ENCODE data around the gene DCUN1D5.

The DCUN1D5 gene

DNA sequence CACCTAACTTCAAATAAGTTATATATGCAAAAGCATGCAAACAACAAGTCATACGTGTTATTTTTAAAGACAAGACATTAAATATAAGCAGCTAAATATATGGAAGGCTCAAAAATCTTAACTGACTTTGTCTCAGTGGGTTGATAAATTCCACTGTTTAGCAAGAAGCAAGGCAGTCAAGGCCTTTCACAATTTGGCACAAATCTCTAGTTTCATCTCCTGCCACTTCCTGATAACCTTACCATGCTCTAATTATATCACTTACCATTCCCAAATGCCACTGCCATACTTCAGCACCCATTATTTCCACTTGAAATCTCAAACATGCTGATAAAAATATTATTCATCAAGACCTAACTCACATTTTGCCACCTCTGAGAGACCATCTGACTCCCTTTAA is 24.8 kb downstream of the DCUN1D5 start:
- TF ChIP-seq, protein P1, sequence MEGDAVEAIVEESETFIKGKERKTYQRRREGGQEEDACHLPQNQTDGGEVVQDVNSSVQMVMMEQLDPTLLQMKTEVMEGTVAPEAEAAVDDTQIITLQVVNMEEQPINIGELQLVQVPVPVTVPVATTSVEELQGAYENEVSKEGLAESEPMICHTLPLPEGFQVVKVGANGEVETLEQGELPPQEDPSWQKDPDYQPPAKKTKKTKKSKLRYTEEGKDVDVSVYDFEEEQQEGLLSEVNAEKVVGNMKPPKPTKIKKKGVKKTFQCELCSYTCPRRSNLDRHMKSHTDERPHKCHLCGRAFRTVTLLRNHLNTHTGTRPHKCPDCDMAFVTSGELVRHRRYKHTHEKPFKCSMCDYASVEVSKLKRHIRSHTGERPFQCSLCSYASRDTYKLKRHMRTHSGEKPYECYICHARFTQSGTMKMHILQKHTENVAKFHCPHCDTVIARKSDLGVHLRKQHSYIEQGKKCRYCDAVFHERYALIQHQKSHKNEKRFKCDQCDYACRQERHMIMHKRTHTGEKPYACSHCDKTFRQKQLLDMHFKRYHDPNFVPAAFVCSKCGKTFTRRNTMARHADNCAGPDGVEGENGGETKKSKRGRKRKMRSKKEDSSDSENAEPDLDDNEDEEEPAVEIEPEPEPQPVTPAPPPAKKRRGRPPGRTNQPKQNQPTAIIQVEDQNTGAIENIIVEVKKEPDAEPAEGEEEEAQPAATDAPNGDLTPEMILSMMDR (IDR thresholded peaks at IDR 0.05; ENCODE audit: borderline replicate concordance, control extremely low read depth, extremely low read depth, insufficient read depth, missing control alignments), result no peak
- in situ Hi-C loops (cut with MboI; ENCODE audit: low sequenced_read_pairs, unreplicated experiment), result no loop called here
- no peak for DNase-seq (ENCODE audit: low spot score)

DNA sequence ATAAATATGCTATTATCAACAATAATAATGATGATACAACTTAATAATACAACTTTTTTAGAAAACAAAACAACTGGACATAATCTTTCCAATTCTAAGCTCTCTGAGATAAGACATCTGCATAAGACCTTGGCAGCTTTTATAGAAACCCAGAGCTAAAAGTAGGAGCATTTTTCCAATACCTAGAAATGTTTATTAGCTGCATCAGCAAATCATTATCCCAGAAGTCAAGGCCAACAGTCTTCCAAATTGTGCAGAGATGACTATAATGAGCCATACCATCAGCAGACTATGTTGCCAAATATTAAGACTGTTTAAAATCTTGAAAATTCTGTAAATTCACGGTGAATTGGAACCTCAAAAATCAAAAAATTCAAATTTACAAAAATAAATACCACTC is 30.3 kb downstream of the DCUN1D5 start:
- DNase-seq (ENCODE audit: low spot score), result no peak
- in situ Hi-C loops (cut with MboI; ENCODE audit: low sequenced_read_pairs, unreplicated experiment), result no loop called here
- TF ChIP-seq, protein P1 (IDR thresholded peaks at IDR 0.05; ENCODE audit: borderline replicate concordance, control extremely low read depth, extremely low read depth, insufficient read depth, missing control alignments), result no peak

DNA sequence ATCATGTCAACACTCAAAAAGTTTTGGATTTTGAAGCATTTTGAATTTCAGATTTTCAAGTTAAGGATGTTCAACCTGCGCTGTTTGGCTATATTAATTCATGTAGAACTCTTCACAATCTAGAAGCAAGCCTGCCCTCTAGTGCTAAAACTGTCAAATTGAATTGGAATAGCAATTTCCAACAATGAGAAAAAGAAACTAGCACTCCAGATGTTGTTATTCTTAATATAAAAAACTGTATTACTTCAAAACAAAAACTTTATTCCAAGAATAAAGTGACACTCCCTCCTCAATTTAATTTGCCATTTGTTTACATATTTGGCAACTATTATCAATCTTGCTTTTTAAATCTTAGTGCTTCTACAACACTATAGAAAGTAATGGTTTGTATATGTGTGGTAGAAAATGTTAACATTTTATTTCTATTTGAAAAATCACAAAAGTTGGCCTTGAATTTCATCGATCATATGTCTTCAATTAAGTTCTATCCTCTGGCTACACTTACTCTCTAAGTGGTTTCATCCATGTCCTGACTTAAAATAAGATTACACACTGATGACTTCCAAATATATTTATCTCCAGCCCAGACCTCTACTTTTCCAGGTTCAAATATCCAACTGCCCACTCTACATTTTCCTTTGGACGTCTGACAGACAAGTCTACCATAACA is 36.6 kb downstream of the DCUN1D5 start:
- TF ChIP-seq, protein P1 (IDR thresholded peaks at IDR 0.05; ENCODE audit: borderline replicate concordance, control extremely low read depth, extremely low read depth, insufficient read depth, missing control alignments), result peak; percentile 36
- no peak for DNase-seq (ENCODE audit: low spot score)
- in situ Hi-C loops (cut with MboI; ENCODE audit: low sequenced_read_pairs, unreplicated experiment), result no loop called here

DNA sequence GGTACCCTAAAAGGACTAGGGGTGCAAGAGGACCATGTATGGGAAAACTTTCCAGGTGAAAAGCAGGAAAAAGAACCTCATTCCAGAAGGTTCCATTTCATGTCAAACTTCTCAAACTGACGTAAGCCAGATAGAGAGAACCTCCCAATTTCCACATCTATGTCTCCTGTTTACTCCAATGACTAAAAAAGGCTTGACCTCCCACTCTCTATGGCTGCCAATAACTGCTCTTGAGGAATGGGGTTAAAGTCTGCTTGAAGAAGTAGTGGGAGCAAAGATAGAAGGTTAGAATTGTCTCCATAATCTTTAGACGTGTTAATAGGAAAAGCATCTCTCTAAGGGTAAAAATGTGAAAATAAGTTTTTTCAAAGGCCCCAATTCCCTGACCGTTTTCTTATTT is 38.0 kb downstream of the DCUN1D5 start:
- in situ Hi-C loops (cut with MboI; ENCODE audit: low sequenced_read_pairs, unreplicated experiment), result no loop called here
- DNase-seq (ENCODE audit: low spot score), result no peak
- TF ChIP-seq, protein P1 (IDR thresholded peaks at IDR 0.05; ENCODE audit: borderline replicate concordance, control extremely low read depth, extremely low read depth, insufficient read depth, missing control alignments), result no peak

DNA sequence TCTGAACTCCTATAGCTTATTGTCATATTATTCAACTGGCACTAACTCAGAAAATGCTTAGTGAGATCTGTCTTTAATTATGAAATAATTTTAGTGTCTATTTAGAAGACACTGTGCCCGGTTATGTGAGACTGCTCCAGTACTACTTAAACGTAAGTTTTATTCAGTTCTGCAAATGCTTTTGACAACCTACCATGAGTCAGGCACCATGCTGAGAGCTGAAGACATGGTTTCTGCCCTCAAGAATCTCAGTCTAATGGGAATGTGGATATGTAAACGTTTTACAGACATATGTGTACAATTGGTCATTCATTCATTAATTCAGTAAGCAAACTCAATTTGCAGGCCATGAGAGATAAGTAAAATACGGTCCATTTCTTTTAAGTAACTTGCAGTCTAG is 40.0 kb downstream of the DCUN1D5 start:
- DNase-seq (ENCODE audit: low spot score), result no peak
- in situ Hi-C loops (cut with MboI; ENCODE audit: low sequenced_read_pairs, unreplicated experiment), result no loop called here
- TF ChIP-seq, protein P1 (IDR thresholded peaks at IDR 0.05; ENCODE audit: borderline replicate concordance, control extremely low read depth, extremely low read depth, insufficient read depth, missing control alignments), result no peak

DNA sequence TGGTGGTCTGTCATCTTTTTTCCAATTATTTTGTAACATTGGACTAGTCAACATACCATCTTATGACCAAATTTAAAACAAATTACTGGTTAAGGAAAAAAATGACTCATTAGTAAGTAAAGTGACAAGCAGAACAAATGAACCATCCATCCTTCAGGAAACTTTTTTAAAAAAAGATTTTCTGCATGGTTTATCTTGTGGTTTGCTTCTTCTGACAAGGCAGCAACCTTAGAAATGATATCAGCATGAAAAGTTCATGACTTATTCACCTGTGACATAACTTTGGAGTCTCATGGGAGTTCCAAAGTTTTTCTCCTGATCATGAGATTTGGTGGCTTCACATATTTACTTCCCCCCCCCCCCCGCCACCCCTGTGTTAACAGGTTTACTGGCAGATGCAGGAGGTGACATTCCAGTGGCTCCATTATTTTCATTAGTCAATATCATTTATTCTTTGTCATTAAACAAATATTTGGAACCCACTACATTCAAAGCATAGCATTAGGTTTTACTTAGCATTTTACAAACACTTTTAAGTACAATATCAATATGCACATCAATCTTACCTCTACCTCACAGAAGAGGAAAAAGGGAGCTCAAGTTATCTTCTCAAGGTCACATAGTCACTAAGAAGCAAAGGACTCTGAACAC is 40.7 kb downstream of the DCUN1D5 start:
- DNase-seq (ENCODE audit: low spot score), result no peak
- TF ChIP-seq, protein P1 (IDR thresholded peaks at IDR 0.05; ENCODE audit: borderline replicate concordance, control extremely low read depth, extremely low read depth, insufficient read depth, missing control alignments), result no peak
- in situ Hi-C loops (cut with MboI; ENCODE audit: low sequenced_read_pairs, unreplicated experiment), result no loop called here

Data from GM13976 (cell line).